CD4-positive, alpha-beta T cell (primary cell): ENCODE results near the gene MAP3K14. TPM values are rescaled to one million over a fixed set of nuclear protein-coding genes. Genes with fewer than 3 reads are reported as not detected.

Experiments
- ATAC-seq: fragments of 200-7000 bp; cut with Tn5 transposase; one replicate; pipeline ENCODE4 v1.10.0; 2022; ENCODE audit warnings: mild to moderate bottlenecking; ENCODE audit not compliant: poor library complexity
- CTCF ChIA-PET: fragments of 350-600 bp; sonication (Branson Sonifier 250); formaldehyde crosslinking; loops from one replicate; lab custom pipeline; 2021; ENCODE audit warnings: antibody characterized with exemption, inconsistent platforms; lab: Charles Lee
- POLR2A ChIA-PET: fragments of 350-600 bp; sonication (Branson Sonifier 250); formaldehyde crosslinking; loops from one replicate; lab custom pipeline; 2021; ENCODE audit warnings: antibody characterized with exemption, inconsistent platforms; lab: Charles Lee
- DNase-seq, 14 experiments: peaks; one replicate each; pipeline ENCODE4 v3.0.0-alpha.2; 2013 to 2020; ENCODE audit warnings: mixed read lengths in 2 of 14
- H3K27ac ChIP-seq, 2 donors: one replicate each; pipeline versions ENCODE4 v1.5.1 to v1.7.0; 2013; ENCODE audit warnings: low read length in 2 of 2, low read depth in 1 of 2, mild to moderate bottlenecking in 1 of 2
- H3K27me3 ChIP-seq, 2 experiments: 1 replicate in 1 of 2; 2 replicates in 1 of 2; pipeline versions ENCODE4 v1.6.1 to v1.7.0; 2013; ENCODE audit warnings: low read length in 2 of 2, control low read depth in 1 of 2, mild to moderate bottlenecking in 1 of 2, moderate library complexity in 1 of 2; ENCODE audit not compliant: insufficient read depth in 2 of 2, control insufficient read depth in 1 of 2
- H3K36me3 ChIP-seq: one replicate; pipeline ENCODE4 v1.6.1; 2013; ENCODE audit warnings: low read length, control low read depth; ENCODE audit not compliant: insufficient read depth
- H3K4me1 ChIP-seq: one replicate; pipeline ENCODE4 v1.6.1; 2013; ENCODE audit warnings: low read length, control low read depth; ENCODE audit not compliant: insufficient read depth
- H3K4me3 ChIP-seq: one replicate; pipeline ENCODE4 v1.5.1; 2013; ENCODE audit warnings: mild to moderate bottlenecking, low read length, moderate library complexity
- H3K9me3 ChIP-seq, 2 experiments: 1 replicate in 1 of 2; 2 replicates in 1 of 2; pipeline versions ENCODE4 v1.6.1 to v1.7.0; 2013; ENCODE audit warnings: low read length in 2 of 2, mild to moderate bottlenecking in 2 of 2, control low read depth in 1 of 2, moderate library complexity in 1 of 2; ENCODE audit not compliant: control insufficient read depth in 1 of 2, insufficient read depth in 1 of 2
- H3K27ac Mint-ChIP-seq: one replicate; pipeline ENCODE4 v1.8.0; 2020; ENCODE audit warnings: mixed read lengths
- H3K27me3 Mint-ChIP-seq: one replicate; pipeline ENCODE4 v1.8.0; 2021; ENCODE audit warnings: mixed read lengths
- H3K36me3 Mint-ChIP-seq: one replicate; pipeline ENCODE4 v1.8.0; 2021; ENCODE audit warnings: low read depth, mixed read lengths
- H3K4me1 Mint-ChIP-seq: one replicate; pipeline ENCODE4 v1.8.0; 2021; ENCODE audit warnings: low read depth, mixed read lengths
- H3K4me3 Mint-ChIP-seq: one replicate; pipeline ENCODE4 v1.8.0; 2020; ENCODE audit warnings: mild to moderate bottlenecking, mixed read lengths
- H3K9me3 Mint-ChIP-seq: one replicate; pipeline ENCODE4 v1.8.0; 2020; ENCODE audit warnings: mixed read lengths
- CTCF ChIP-seq: fragments of 200-600 bp; IDR thresholded peaks from one replicate; pipeline ENCODE4 v1.8.0; 2022; ENCODE audit warnings: antibody characterized with exemption, mild to moderate bottlenecking
- intact Hi-C, 2 experiments: fragments of 100-400 bp; cut with DNase I in 1 of 2; cut with micrococcal nuclease in 1 of 2; formaldehyde crosslinking; loops; one replicate each; pipeline versions ENCODE4 v1.15.1 to v1.9.0; 2023 to 2025; cut with DNase I, micrococcal nuclease
- total RNA-seq, 174 experiments: library from RNA in 2 of 174; stranded (reverse) in 2 of 174; gene quantifications; one replicate each; pipeline ENCODE4 v1.2.3 and lab custom pipeline; 2021 to 2026

The MAP3K14 gene
- total RNA-seq, 2 experiments from 2014 or later, result 41.4 to 46.5 TPM

- intact Hi-C loops, result no loop called here
- DNase-seq (peak in 2 of 14 experiments; percentile 4 to 31), ATAC-seq (no peak)
- Mint-ChIP-seq H3K27ac (peak overlapping the region; percentile 100), H3K36me3 (peaks cover 63% of the 10 kb centered on the region), H3K4me3 (no peak overlapping the region), H3K4me1 (peaks cover 85% of the 10 kb centered on the region), H3K27me3 (no peaks in the 10 kb centered on the region), H3K9me3 (no peaks in the 10 kb centered on the region)
- no peaks in the 10 kb centered on the region for H3K9me3 ChIP-seq
- H3K27me3 ChIP-seq, result no peaks in the 10 kb centered on the region
- ChIA-PET CTCF (interaction anchor here (1.0 to 5.4 kb wide), 6 partner anchors 11 to 154 kb away, joined by 3 to 77 read pairs (median 4); partner anchors contain the start of genes ACBD4 and FMNL1), POLR2A (interaction anchor here (0.6 to 16.4 kb wide), 7 partner anchors 10 to 332 kb away, joined by 3 to 346 read pairs (median 6); partner anchors contain the start of genes EFTUD2, FMNL1, HEXIM1 and MAP3K14)
- peaks cover 98% of the 10 kb centered on the region for H3K4me1 ChIP-seq
- H3K27ac ChIP-seq, result peak overlapping the region; percentile 98 to 99
- H3K4me3 ChIP-seq, result no peak overlapping the region
- TF ChIP-seq CTCF, result no peak
- peaks cover 58% of the 10 kb centered on the region for H3K36me3 ChIP-seq
Observed at GRCh38 chr17:45230787-45231480, 85.9 kb downstream of the MAP3K14 start.

- ATAC-seq (no peak), DNase-seq (no peak)
- Histone ChIP-seq H3K27me3 (no peaks in the 10 kb centered on the region), H3K36me3 (peaks cover 53% of the 10 kb centered on the region), H3K4me3 (no peak overlapping the region), H3K27ac (peak overlapping the region; percentile 98 to 99), H3K9me3 (no peaks in the 10 kb centered on the region), H3K4me1 (peaks cover 98% of the 10 kb centered on the region)
- H3K4me3 Mint-ChIP-seq, result peak overlapping the region; percentile 87
- H3K27ac Mint-ChIP-seq, result peak overlapping the region; percentile 100
- H3K9me3 Mint-ChIP-seq, result no peaks in the 10 kb centered on the region
- peaks cover 85% of the 10 kb centered on the region for H3K4me1 Mint-ChIP-seq
- POLR2A ChIA-PET, result interaction anchor here (1.2 to 16.4 kb wide), 7 partner anchors 10 to 167 kb away, joined by 3 to 346 read pairs (median 18); partner anchors contain the start of genes FMNL1, HEXIM1 and MAP3K14
- no peak for TF ChIP-seq CTCF
- no peaks in the 10 kb centered on the region for H3K27me3 Mint-ChIP-seq
- peaks cover 63% of the 10 kb centered on the region for H3K36me3 Mint-ChIP-seq
- CTCF ChIA-PET, result interaction anchor here (1.0 to 5.4 kb wide), 4 partner anchors 10 to 95 kb away, joined by 3 to 77 read pairs (median 10); partner anchors contain the start of genes ACBD4 and FMNL1
- intact Hi-C loops, result no loop called here
Observed at GRCh38 chr17:45230410-45230786, 86.4 kb downstream of the MAP3K14 start.

- Histone ChIP-seq H3K27me3 (no peaks in the 10 kb centered on the region), H3K27ac (peak overlapping the region; percentile 98 to 99), H3K4me3 (peak overlapping the region; percentile 99), H3K36me3 (peaks cover 47% of the 10 kb centered on the region), H3K9me3 (no peaks in the 10 kb centered on the region), H3K4me1 (peaks cover 98% of the 10 kb centered on the region)
- TF ChIP-seq CTCF, result no peak
- POLR2A ChIA-PET, result interaction anchor here (1.2 to 16.4 kb wide), 7 partner anchors 9 to 167 kb away, joined by 3 to 346 read pairs (median 57); partner anchors contain the start of genes FMNL1, HEXIM1, HEXIM2 and MAP3K14
- Mint-ChIP-seq H3K9me3 (no peaks in the 10 kb centered on the region), H3K4me1 (peaks cover 85% of the 10 kb centered on the region), H3K4me3 (peak overlapping the region; percentile 87), H3K27me3 (no peaks in the 10 kb centered on the region), H3K36me3 (peaks cover 63% of the 10 kb centered on the region), H3K27ac (peak overlapping the region; percentile 100)
- ATAC-seq (no peak), DNase-seq (peak in 3 of 14 experiments; percentile 32 to 65 (median 58))
- intact Hi-C loops, result loop anchor here (1.0 to 5.0 kb wide), 4 partner anchors 9 to 352 kb away; partner anchors contain the start of genes FMNL1 (in 1 of the 2), MAP3K14 (in 1 of the 2) and SPATA32 (in 1 of the 2)
- CTCF ChIA-PET, result interaction anchor here (1.0 to 5.4 kb wide), 7 partner anchors 10 to 94 kb away, joined by 3 to 77 read pairs (median 7); partner anchors contain the start of genes ACBD4 and FMNL1
Observed at GRCh38 chr17:45229681-45230409, 87.0 kb downstream of the MAP3K14 start.
